Hepatocyte (in vitro differentiated cells): ENCODE data around the gene DMD.

Source experiments
- EZH2phosphoT487 ChIP-seq: fragments of 200-600 bp; sonication (generic); IDR thresholded peaks from one replicate; pipeline ENCODE4 v1.6.1; 2018; ENCODE audit warnings: antibody characterized with exemption, mild to moderate bottlenecking, low read depth, moderate library complexity; ENCODE audit not compliant: unreplicated experiment, severe bottlenecking
- TF ChIP-seq, protein P1 (sequence below): fragments of 200-600 bp; sonication (generic); IDR thresholded peaks from 2 replicates; pipeline ENCODE4 v1.5.1; 2016; ENCODE audit warnings: antibody characterized with exemption, mild to moderate bottlenecking; ENCODE audit not compliant: poor library complexity

DNA sequence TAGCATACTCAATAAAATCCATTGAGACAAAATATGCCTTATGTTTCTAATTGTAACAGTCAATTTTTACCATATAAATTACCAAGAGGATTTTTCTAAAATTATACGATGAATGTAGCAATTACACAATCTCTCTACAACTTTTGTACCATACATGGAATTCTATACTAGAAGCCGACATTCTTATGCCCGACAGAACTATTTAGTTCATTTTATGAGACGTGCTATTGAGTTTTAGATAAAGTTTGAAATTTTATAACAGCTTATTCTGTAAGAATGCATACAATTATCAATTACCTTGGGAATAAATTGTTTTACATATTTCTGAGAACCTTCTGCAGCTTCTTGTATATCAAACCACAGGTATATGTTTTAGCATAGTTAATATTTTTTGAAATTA lies 431.2 kb downstream of the DMD start:
- TF ChIP-seq, protein P1, sequence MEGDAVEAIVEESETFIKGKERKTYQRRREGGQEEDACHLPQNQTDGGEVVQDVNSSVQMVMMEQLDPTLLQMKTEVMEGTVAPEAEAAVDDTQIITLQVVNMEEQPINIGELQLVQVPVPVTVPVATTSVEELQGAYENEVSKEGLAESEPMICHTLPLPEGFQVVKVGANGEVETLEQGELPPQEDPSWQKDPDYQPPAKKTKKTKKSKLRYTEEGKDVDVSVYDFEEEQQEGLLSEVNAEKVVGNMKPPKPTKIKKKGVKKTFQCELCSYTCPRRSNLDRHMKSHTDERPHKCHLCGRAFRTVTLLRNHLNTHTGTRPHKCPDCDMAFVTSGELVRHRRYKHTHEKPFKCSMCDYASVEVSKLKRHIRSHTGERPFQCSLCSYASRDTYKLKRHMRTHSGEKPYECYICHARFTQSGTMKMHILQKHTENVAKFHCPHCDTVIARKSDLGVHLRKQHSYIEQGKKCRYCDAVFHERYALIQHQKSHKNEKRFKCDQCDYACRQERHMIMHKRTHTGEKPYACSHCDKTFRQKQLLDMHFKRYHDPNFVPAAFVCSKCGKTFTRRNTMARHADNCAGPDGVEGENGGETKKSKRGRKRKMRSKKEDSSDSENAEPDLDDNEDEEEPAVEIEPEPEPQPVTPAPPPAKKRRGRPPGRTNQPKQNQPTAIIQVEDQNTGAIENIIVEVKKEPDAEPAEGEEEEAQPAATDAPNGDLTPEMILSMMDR, result no peak
- TF ChIP-seq EZH2phosphoT487, result no peak
